AG08395 (cell line): ENCODE data around the gene NOTCH4.
A peak's percentile ranks its signal among the peaks of the same experiment; 100 is the strongest.

Experiments used
- DNase-seq: peaks from one replicate; pipeline ENCODE4 v3.0.0; 2012; ENCODE audit warnings: mixed read lengths, low spot score

Gene NOTCH4

GRCh38 chr6:32163559-32164258 is 60.2 kb downstream of the NOTCH4 start:
- DNase-seq: no peak

GRCh38 chr6:32158052-32158451 is 65.8 kb downstream of the NOTCH4 start:
- no peak for DNase-seq

DNA sequence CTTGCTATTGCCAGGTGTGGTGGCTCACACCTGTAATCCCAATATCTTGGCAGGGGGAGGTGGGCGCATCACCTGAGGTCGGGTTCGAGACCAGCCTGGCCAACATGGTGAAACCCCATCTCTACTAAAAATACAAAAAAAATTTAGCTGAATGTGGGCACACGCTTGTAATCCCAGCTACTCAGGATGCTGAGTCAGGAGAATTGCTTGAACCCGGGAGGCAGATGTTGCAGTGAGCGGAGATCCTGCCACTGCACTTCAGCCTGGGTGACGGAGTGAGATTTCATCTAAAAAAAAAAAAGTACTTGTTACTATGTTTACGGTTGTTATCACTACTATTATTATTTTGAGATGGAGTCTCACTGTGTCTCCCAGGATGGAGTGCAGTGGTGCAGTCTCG is 67.0 kb downstream of the NOTCH4 start:
- no peak for DNase-seq

DNA sequence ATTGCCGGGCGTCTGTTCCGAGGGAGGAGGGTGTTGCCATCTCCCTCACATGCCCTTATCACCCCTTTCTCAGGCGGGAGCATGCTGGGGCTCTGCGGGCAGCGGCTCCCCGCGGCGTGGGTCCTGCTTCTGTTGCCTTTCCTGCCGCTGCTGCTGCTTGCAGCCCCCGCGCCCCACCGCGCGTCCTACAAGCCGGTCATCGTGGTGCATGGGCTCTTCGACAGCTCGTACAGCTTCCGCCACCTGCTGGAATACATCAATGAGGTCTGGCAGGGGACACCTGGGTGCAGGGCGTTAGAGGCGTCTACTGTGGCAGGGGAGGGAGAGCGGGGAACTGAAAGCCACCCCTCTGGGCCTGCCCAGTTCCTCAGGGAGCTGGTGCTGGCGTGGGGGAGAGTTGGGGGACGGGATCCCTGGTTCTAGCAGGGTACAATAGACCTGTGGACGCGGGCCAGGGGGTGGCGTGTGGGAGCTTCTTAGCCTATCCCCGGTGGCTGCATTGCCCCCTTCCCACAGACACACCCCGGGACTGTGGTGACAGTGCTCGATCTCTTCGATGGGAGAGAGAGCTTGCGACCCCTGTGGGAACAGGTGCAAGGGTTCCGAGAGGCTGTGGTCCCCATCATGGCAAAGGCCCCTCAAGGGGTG is 69.2 kb downstream of the NOTCH4 start:
- DNase-seq: peak; percentile 75

- peak; percentile 89 for DNase-seq
These were observed 70.0 kb downstream of the NOTCH4 start, which contains the start of gene PPT2 for GRCh38 chr6:32153564-32154513. PPT2 (plus strand) TSS chr6:32154141; CDS start chr6:32154595, 454 bp downstream.

DNA sequence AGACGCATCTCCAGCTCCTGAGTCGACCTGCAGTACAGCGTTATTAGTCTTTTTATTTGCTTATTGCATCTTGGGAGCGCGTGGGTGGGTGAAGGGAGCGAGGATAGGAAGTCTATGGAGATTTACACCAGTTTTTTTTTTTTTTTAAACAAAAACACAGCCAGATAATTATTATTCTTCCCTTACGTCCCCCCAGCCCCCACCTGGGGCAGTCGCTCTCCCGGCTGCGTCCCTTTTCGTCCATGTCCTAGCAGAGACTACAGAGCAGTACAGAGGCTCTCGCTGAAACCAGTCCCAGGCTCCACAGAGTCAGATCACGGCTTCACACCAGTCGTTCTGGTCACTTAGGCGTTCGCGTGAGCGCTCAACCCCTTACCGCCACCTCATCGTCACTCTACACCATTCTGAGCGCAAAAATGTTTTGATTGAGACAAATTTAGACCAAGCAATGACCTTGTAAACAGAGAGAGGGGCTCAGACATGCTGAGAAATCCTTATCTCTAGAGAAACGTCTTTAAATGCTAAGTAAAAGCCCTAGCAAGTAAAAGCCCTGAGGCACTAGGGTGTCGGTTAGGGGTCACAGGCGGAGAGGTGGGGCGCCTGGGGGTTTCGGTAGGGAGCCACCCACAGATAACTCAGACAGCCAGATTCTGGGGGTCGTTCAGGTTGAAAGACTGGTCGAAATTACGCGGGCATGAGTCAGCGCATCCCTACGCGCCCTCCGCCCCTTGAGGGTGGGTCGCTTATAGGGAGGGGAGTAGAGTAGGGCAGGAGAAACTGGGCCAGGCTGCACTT is 70.9 kb downstream of the NOTCH4 start:
- no peak for DNase-seq

GRCh38 chr6:32151863-32152768 is 71.8 kb downstream of the NOTCH4 start, which contains the start of gene PRRT1:
PRRT1 (minus strand) TSS chr6:32151939; CDS start chr6:32151827, 112 bp downstream.
- DNase-seq: peak; percentile 44

DNA sequence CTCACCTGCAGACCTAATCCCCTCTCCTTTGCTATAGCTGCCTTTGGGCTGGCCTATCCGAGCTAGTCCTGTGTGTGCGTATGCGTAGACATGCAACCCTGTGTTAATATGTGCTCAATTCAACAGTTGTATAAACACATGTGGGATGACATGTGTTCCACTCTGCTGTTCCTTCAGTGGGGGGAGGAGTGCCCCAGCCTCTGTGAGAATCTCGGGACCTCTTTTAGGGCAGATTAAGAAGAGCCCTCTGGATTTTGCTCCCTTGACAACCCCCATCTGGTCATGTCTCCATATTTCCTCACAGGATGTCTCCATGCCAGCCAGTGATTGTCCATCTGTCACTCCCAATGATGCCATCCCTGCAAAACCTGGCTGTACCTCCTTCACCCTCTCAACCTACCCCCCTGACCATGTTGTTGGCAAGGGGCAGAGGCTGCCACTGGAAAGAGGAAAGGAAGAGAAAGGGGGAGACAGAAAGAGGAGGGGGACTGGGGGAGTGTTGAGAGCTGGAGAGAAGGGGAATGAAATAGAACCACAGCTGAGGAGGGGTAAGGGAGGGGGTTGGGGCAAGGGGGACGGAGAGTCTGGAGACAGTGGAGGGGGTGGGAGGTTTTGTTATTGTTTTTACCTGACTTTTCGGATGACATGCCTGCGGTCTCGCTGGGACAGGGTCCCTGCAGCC is 72.5 kb downstream of the NOTCH4 start:
- no peak for DNase-seq

DNA sequence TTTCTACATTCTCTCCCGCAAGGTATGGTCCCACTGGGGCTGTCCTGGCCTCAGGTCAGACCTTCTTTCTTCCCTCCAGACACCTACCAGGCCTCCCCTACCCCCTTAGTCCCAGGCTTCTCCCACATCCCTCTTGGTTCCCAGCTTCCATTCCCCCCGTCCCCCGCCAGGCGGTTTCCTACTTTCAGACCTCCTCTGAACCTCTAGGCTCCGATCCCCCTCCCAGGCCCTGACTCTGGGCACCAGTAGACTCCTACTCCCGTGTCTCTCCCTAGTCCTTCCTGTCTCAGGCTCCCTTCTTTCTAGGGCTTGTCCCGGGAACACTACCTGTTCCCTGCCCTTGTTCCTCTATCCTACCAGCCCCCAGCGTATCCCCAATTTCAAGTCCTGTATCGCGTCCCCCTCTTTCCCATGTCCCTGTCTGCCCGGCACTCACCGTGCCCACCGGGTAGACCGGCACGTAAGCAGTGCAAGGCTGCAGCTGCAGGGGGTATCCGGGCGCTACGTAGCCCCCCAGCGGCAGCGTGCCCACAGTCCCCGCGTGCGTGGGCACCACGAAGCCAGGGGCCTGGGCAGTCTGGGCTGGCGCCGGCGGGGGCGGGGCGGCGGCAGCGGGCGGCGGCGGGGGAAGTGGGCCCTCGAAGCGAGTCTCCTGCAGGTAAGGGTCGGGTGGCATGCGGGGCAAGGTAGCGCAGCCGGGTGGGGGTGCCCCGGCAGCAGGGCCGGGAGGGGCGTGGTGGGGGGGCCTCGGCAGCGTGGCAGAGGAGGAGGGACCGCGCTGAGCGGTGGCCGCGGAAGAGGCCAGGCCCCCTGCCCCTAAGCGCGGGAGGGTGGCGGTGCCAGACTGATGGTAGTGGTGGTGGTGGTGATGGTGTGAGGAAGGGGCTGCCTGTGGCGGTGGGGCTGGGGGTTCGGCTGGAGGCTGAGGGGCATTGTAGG is 73.7 kb downstream of the NOTCH4 start:
- no peak for DNase-seq

GRCh38 chr6:32149092-32149755 is 74.6 kb downstream of the NOTCH4 start:
- no peak for DNase-seq

DNA sequence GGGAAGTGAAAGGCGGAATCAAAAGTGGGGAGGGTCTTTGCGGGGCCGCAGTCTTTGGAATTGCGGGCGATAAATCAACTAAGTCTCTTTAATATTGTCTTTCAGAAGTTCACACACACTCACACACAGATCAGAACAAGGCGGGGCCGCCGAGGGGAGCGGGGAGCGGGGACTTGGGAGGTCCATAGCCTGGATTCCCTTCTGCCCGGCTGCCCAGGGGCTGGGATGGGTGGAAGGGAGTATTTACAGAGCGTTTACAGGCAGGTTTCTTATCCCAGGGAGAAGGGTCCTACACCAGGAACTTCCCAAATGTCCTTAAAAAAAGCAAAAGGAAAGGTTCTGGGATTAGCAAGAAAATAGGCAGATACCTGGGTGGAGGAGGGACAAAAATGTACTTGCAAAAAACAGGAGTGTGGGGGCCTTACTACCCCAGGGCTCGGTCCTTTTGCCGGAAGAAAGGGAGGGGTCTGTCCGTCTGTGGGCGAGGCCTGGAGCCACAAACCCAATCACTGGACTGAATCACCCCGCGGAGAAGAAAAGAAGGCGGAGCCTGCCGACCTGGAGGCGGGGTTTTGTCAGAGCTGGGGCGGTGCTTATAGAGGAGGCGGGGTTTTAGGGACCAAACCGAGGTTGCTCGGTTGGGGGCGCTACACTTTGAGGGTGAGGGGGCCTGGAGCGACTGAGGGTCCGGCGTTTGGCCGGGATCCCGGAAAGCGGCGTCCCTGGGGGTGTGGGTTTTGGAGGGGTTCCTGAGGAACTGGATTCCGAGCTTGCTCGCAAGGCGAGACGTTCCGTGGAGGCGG is 75.4 kb downstream of the NOTCH4 start:
- no peak for DNase-seq

DNA sequence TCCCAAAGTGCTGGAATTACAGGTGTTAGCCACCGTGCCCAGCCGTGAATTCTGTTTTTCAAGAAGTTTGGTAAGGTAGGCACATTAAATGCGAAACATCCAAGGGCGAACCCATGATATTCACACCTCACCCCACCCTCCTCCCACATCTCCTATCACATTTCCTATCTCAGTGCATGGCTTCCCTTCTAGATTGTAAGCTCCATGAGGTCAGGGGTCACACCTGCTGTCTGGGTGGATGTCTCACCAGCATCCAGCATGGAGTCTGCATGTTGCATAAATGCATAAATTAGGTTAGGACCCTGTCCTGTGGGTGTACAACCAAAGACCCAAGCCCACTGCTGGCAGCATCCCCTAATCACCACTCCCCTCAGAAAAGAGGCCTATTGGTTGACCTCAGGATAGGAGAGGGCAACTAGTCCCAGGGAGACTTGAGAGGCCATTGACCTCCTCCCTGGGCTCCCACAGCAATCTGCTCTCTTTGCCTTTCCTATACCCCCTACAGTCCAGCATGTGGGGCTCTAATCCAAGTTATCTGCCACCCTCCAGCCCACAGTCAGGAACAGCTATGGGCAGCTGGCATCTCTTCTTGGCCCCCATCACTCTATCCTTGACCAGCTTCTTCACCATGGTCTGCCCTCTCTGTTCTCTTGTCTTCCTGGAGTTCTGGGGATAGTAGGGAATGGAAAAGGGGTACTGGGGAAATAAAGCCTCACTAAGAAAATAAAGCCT is 76.3 kb downstream of the NOTCH4 start:
- no peak for DNase-seq

GRCh38 chr6:32146687-32147086 is 77.2 kb downstream of the NOTCH4 start:
- no peak for DNase-seq

DNA sequence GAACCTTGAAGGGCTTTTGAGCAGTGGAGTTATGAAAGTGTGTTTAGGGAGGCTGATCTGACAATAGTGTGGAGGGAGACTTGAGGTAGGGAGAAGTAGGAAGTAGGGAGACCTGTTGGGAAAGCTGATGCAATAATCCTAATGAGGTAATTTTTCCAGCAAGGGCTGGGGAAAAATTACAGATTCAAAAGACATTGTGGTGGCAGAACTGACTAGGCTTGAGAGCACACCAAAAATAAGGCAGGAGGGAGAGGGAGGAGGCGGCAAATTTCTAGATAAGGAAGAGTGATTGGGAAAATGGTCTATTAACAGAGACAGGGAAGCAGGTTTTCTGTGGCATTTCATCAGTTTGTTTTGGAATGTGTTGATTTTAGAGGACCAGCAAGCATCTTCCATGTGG is 77.6 kb downstream of the NOTCH4 start:
- DNase-seq: no peak
